BJ (cell line): ENCODE data around the gene WFDC2. TPM values are rescaled to one million over a fixed set of nuclear protein-coding genes. Genes with fewer than 3 reads are reported as not detected.

Source experiments
- CTCF ChIA-PET: fragments of 350-600 bp; formaldehyde crosslinking; extraction: SDS; loops from one replicate; lab custom pipeline; 2021; ENCODE audit warnings: antibody characterized with exemption, inconsistent platforms; lab: Yijun Ruan, JAX
- POLR2A ChIA-PET: fragments of 300-600 bp; sonication (Branson Sonifier 250); formaldehyde crosslinking; extraction: SDS; loops from one replicate; lab custom pipeline; 2021; ENCODE audit warnings: antibody characterized with exemption; lab: Charles Lee
- DNase-seq: peaks from one replicate; pipeline ENCODE4 v3.0.0-alpha.2; 2011; ENCODE audit warnings: low read depth
- H3K27me3 ChIP-seq: 2 replicates; pipeline ENCODE4 v1.6.0; 2011; ENCODE audit warnings: low read length; ENCODE audit not compliant: control insufficient read depth, insufficient read depth
- H3K36me3 ChIP-seq: 2 replicates; pipeline ENCODE4 v1.5.1; 2011; ENCODE audit warnings: low read length; ENCODE audit not compliant: control insufficient read depth, insufficient read depth
- H3K4me3 ChIP-seq: 2 replicates; pipeline ENCODE4 v1.5.1; 2011; ENCODE audit warnings: low read depth, mild to moderate bottlenecking, control low read depth, low read length
- CTCF ChIP-seq: IDR thresholded peaks from 2 replicates; pipeline ENCODE4 v1.5.1; 2011; ENCODE audit warnings: low read depth, mild to moderate bottlenecking, control low read depth, inconsistent platforms, low read length, moderate library complexity; ENCODE audit not compliant: insufficient read depth
- polyA plus RNA-seq: library from polyadenylated mRNA; depleted of rRNA; stranded (reverse); fragments of >200 nt; gene quantifications from 2 replicates; pipeline ENCODE4 v1.2.3, GENCODE V29; 2011

WFDC2 gene
- polyA plus RNA-seq, 1 experiment = not detected

GRCh38 chr20:45506398-45506797 lies 36.8 kb downstream of the WFDC2 start:
- ChIA-PET CTCF (interaction anchor here (1.1 kb wide), 1 partner anchor 39 kb away, joined by 3 read pairs; no protein-coding TSS in a partner anchor), POLR2A (no interaction called here)
- DNase-seq = no peak
- no peak for TF ChIP-seq CTCF
- no peaks in the 10 kb centered on the region; the same call in 1 of the 2 replicates for H3K27me3 ChIP-seq
- H3K4me3 ChIP-seq = no peak overlapping the region
- H3K36me3 ChIP-seq = no peaks in the 10 kb centered on the region

GRCh38 chr20:45507011-45507820 lies 37.7 kb downstream of the WFDC2 start:
- POLR2A ChIA-PET = no interaction called here
- CTCF ChIA-PET = no interaction called here
- DNase-seq = no peak
- Histone ChIP-seq H3K36me3 (no peaks in the 10 kb centered on the region), H3K4me3 (no peak overlapping the region), H3K27me3 (no peaks in the 10 kb centered on the region; the same call in 1 of the 2 replicates)
- TF ChIP-seq CTCF = no peak

DNA sequence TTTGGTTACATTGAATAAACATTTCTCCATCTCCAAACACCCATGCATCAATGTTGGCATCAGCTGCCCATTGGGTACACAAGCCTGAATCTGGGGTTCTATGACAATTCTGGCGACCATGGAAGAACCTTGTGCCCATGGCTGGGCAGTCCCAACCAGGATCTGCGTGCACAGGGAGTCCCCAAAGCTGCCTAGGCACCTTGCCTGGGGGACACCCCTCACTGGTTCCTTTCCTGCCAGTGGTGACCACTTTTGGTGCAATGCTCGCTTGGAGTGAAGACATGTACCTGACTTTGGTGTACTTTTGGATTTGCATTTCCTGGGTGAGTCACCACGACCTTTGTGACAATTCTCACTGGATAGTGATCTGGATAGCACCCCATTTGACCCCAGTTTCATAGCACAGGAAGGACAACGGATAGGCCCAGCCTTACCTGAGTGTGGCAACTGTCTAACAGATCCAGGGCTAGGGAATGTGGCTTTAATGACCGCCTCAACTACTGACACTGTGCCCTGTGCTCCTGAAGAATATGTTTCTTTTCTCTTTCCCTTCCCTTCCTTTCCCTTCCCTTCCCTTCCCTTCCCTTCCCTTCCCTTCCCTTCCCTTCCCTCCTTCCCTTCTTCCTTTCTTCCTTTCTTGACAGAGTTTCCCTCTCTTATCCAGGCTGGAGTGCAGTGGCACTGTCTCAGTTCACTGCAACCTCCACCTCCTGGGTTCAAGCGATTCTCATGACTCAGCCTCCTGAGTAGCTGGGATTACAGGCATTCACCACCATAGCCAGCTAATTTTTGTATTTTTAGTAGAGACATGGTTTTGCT lies 38.7 kb downstream of the WFDC2 start:
- Histone ChIP-seq H3K27me3 (no peaks in the 10 kb centered on the region; the same call in 1 of the 2 replicates), H3K4me3 (no peak overlapping the region), H3K36me3 (no peaks in the 10 kb centered on the region)
- ChIA-PET POLR2A (no interaction called here), CTCF (no interaction called here)
- DNase-seq = no peak
- TF ChIP-seq CTCF = no peak

GRCh38 chr20:45509091-45509490 lies 39.5 kb downstream of the WFDC2 start:
- ChIA-PET POLR2A (no interaction called here), CTCF (interaction anchor here (1.4 kb wide), 1 partner anchor 262 kb away, joined by 3 read pairs; no protein-coding TSS in a partner anchor)
- Histone ChIP-seq H3K36me3 (no peaks in the 10 kb centered on the region), H3K27me3 (no peaks in the 10 kb centered on the region; the same call in 1 of the 2 replicates), H3K4me3 (no peak overlapping the region)
- no peak for TF ChIP-seq CTCF
- no peak for DNase-seq

- TF ChIP-seq CTCF = no peak
- POLR2A ChIA-PET = no interaction called here
- CTCF ChIA-PET = interaction anchor here (0.6 to 1.4 kb wide), 3 partner anchors 14 to 910 kb away, joined by 3 to 4 read pairs (median 3); no protein-coding TSS in a partner anchor
- no peaks in the 10 kb centered on the region; the same call in 1 of the 2 replicates for H3K27me3 ChIP-seq
- no peak overlapping the region for H3K4me3 ChIP-seq
- DNase-seq = no peak
- no peaks in the 10 kb centered on the region for H3K36me3 ChIP-seq
Measured at GRCh38 chr20:45510242-45510862, 40.8 kb downstream of the WFDC2 start.
